Adrenal gland (tissue), 5 donors: ENCODE results near the gene NAT8.
"Not testable (repeated sequence)": the region's sequence is repeated elsewhere in the genome, so short reads cannot be mapped to it uniquely, and the experiment has no call there.

ENCODE experiments used
- POLR2A ChIP-seq, 2 donors: fragments of 450-650 bp; IDR thresholded peaks; one replicate each; pipeline ENCODE4 v1.6.1; 2017; ENCODE audit warnings: antibody characterized with exemption in 2 of 2, mild to moderate bottlenecking in 2 of 2, moderate library complexity in 1 of 2
- TF ChIP-seq, protein P1 (sequence below), 6 experiments: fragments of 450-650 bp in 4 of 6; fragments of 200-600 bp in 2 of 6; sonication (generic) in 1 of 6; IDR thresholded peaks; 1 replicate in 5 of 6; 2 replicates in 1 of 6; pipeline versions ENCODE4 v1.5.1 to v1.8.0; 2016 to 2021; ENCODE audit warnings: antibody characterized with exemption in 6 of 6, mild to moderate bottlenecking in 2 of 6, moderate library complexity in 1 of 6
- donor health status: DM: no; HTN: no; CAD: no.

DNA sequence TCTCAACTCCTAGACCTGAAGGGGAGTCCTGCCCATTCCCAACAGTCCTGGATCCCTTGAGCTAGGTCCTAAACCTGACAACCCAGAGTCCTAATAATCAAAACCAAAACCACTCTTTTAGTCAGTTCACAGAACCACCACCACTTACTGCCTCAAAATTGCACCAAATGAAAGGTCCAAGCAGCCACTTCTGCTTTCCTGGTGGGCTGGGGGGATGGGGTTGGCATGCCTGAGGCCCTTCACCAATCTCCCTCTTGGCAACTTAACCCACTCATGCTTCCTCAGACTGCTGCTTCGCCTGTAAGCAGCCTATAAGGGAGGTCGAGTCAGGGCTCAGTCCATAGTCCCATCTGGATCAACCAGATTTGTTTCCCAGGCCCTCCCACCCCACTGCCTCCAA lies 37.0 kb upstream of the NAT8 start:
- not testable (repeated sequence) for TF ChIP-seq POLR2A (IDR thresholded peaks at IDR 0.05)
- TF ChIP-seq, protein P1, sequence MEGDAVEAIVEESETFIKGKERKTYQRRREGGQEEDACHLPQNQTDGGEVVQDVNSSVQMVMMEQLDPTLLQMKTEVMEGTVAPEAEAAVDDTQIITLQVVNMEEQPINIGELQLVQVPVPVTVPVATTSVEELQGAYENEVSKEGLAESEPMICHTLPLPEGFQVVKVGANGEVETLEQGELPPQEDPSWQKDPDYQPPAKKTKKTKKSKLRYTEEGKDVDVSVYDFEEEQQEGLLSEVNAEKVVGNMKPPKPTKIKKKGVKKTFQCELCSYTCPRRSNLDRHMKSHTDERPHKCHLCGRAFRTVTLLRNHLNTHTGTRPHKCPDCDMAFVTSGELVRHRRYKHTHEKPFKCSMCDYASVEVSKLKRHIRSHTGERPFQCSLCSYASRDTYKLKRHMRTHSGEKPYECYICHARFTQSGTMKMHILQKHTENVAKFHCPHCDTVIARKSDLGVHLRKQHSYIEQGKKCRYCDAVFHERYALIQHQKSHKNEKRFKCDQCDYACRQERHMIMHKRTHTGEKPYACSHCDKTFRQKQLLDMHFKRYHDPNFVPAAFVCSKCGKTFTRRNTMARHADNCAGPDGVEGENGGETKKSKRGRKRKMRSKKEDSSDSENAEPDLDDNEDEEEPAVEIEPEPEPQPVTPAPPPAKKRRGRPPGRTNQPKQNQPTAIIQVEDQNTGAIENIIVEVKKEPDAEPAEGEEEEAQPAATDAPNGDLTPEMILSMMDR (IDR thresholded peaks at IDR 0.05) = not testable (repeated sequence)
